ENCODE data around the gene ADAM33.

- no peak for TF ChIP-seq CTCF (IDR thresholded peaks at IDR 0.05)
- TF ChIP-seq EP300 (IDR thresholded peaks at IDR 0.05): no peak
- no peak for TF ChIP-seq POLR2A (IDR thresholded peaks at IDR 0.05)
Observed at GRCh38 chr20:3696745-3697587, 15.2 kb upstream of the ADAM33 start.

Data from upper lobe of left lung (tissue), 4 donors.